ENCODE results near the gene STK11. TPM values are rescaled to one million over a fixed set of nuclear protein-coding genes. Genes with fewer than 3 reads are reported as not detected.

STK11 gene
- total and polyA plus RNA-seq, 10 donors, result 44.0 to 107 (median 74.5) TPM

GRCh38 chr19:1171755-1172352, 33.7 kb upstream of the STK11 start:
- Histone ChIP-seq H3K4me1 (peaks cover 31 to 95% (median 78%) of the 10 kb centered on the region in 6 donors), H3K27me3 (replicated peaks in 1 of 7) (no peaks in the 10 kb centered on the region), H3K36me3 (peaks cover 0 to 50% (median 11%) of the 10 kb centered on the region in 6 donors), H3K9me3 (no peaks in the 10 kb centered on the region), H3K27ac (peak overlapping the region in 7 of 8 donors; percentile 91 to 99 (median 98)), H3K4me3 (peak overlapping the region in 6 of 8 donors; percentile 12 to 92 (median 78))
- DNase-seq, result peak; percentile 72
- intact Hi-C loops (cut with DNase I; ENCODE audit: low total_unique reads), result no loop called here
- TF ChIP-seq POLR2AphosphoS5 (IDR thresholded peaks at IDR 0.05), result no peak
- TF ChIP-seq POLR2A (IDR thresholded peaks at IDR 0.05), result no peak
- TF ChIP-seq CTCF (IDR thresholded peaks at IDR 0.05 in 8 of 11, conservative IDR thresholded peaks at IDR 0.05 in 3 of 11), result no peak
- WGBS, 5 donors, result 71 to 94% (median 77%) methylated on average over 13 to 15 of the region's 15 CpGs

GRCh38 chr19:1172353-1173158, 33.0 kb upstream of the STK11 start:
- no peaks in the 10 kb centered on the region for H3K27me3 ChIP-seq (replicated peaks in 1 of 7)
- peak overlapping the region; percentile 91 to 99 (median 98) for H3K27ac ChIP-seq
- H3K36me3 ChIP-seq, result peaks cover 0 to 43% (median 8%) of the 10 kb centered on the region in 6 donors
- H3K4me1 ChIP-seq, result peaks cover 27 to 95% (median 78%) of the 10 kb centered on the region in 6 donors
- peak; percentile 88 for DNase-seq
- H3K4me3 ChIP-seq, result peak overlapping the region; percentile 64 to 92 (median 79)
- no peaks in the 10 kb centered on the region for H3K9me3 ChIP-seq
- WGBS, 5 donors, result 31 to 67% (median 44%) methylated on average over 23 to 36 of the region's 36 CpGs
- intact Hi-C loops (cut with DNase I; ENCODE audit: low total_unique reads), result no loop called here
- TF ChIP-seq POLR2A (IDR thresholded peaks at IDR 0.05) (no peak), POLR2AphosphoS5 (IDR thresholded peaks at IDR 0.05) (peak; percentile 74 to 83 (median 81))

DNA sequence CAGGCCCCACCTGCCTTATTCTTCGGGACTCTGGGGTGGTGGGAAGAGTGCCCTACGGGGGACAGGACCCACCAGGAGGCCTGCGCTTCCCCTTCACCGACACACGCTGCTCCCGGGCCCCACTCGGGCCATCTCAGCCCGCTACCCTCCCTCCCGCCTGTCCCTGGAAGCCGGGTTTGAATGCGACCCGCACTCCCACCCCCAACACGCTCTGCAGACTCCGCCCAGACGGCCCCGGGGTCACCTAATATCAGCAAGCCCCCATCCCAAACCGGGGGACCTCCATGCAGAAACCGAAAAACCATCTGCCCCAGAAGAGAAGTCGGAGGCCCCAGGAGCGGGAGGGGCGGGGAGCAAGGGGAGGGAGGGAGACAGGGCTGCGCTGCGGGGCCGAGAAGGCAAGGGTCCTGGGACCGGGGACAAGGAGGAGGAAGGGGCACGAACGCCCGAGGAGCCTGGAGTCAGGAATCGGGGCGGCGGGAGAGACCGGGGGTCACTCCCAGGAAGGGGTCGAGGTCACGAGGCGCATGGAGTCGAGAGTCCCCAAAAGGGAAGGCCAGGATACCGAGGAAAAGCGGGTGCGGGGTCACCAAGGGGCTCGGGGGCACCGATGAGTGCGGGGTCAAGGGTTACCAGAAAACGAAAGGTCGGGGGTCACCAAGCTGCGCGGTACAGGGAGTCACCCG, 32.3 kb upstream of the STK11 start:
- no peaks in the 10 kb centered on the region for H3K9me3 ChIP-seq
- DNase-seq, result peak; percentile 90
- H3K4me1 ChIP-seq, result peaks cover 24 to 95% (median 78%) of the 10 kb centered on the region in 6 donors
- 1 to 7% (median 4%) methylated on average over 44 to 47 of the region's 47 CpGs for WGBS, 5 donors
- intact Hi-C loops (cut with DNase I; ENCODE audit: low total_unique reads), result no loop called here
- no peak for TF ChIP-seq POLR2A (IDR thresholded peaks at IDR 0.05)
- no peak for TF ChIP-seq CTCF (IDR thresholded peaks at IDR 0.05 in 8 of 11, conservative IDR thresholded peaks at IDR 0.05 in 3 of 11)
- TF ChIP-seq POLR2AphosphoS5 (IDR thresholded peaks at IDR 0.05), result no peak
- peaks cover 0 to 35% (median 5%) of the 10 kb centered on the region in 6 donors for H3K36me3 ChIP-seq
- no peaks in the 10 kb centered on the region for H3K27me3 ChIP-seq (replicated peaks in 1 of 7)
- H3K27ac ChIP-seq, result peak overlapping the region; percentile 91 to 99 (median 98)
- peak overlapping the region; percentile 64 to 92 (median 79) for H3K4me3 ChIP-seq
